Tibial artery (tissue), 4 donors: ENCODE measurements around the gene OPHN1.

Source experiments
- DNase-seq, 2 donors: peaks; one replicate each; pipeline ENCODE4 v3.0.0-alpha.2; 2019
- H3K27ac ChIP-seq, 2 donors: fragments of 200-600 bp; sonication (generic) in 1 of 2; 1 replicate in 1 of 2; 2 replicates in 1 of 2; pipeline ENCODE4 v1.5.1; 2018 to 2019; ENCODE audit warnings: mild to moderate bottlenecking in 1 of 2
- H3K27me3 ChIP-seq, 2 donors: fragments of 200-600 bp; sonication (generic) in 1 of 2; one replicate each; pipeline versions ENCODE4 v1.5.1 to v1.6.0; 2016 to 2019
- H3K36me3 ChIP-seq, 3 donors: fragments of 200-600 bp; sonication (generic) in 2 of 3; one replicate each; pipeline ENCODE4 v1.5.1; 2016 to 2019; ENCODE audit warnings: mild to moderate bottlenecking in 2 of 3
- H3K4me1 ChIP-seq, 4 donors: fragments of 200-600 bp; sonication (generic) in 2 of 4; 1 replicate in 3 of 4; 2 replicates in 1 of 4; pipeline ENCODE4 v1.5.1; 2016 to 2019
- H3K4me3 ChIP-seq, 2 donors: fragments of 200-600 bp; sonication (generic) in 1 of 2; 1 replicate in 1 of 2; 2 replicates in 1 of 2; pipeline ENCODE4 v1.5.1; 2018 to 2019; ENCODE audit warnings: mild to moderate bottlenecking in 2 of 2
- H3K9me3 ChIP-seq, 3 donors: fragments of 200-600 bp; sonication (generic) in 1 of 3; one replicate each; pipeline ENCODE4 v1.5.1; 2016 to 2019
- intact Hi-C: fragments of 100-400 bp; cut with DNase I; formaldehyde crosslinking; loops from one replicate; pipeline ENCODE4 v1.15.0; 2023; ENCODE audit warnings: low total_unique reads
- TF ChIP-seq, protein P1 (sequence below), 2 experiments: fragments of 200-600 bp in 1 of 2; fragments of 450-650 bp in 1 of 2; IDR thresholded peaks; one replicate each; pipeline ENCODE4 v1.5.1; 2017 to 2019; ENCODE audit warnings: antibody characterized with exemption in 2 of 2, mild to moderate bottlenecking in 1 of 2, moderate library complexity in 1 of 2

Gene OPHN1

DNA sequence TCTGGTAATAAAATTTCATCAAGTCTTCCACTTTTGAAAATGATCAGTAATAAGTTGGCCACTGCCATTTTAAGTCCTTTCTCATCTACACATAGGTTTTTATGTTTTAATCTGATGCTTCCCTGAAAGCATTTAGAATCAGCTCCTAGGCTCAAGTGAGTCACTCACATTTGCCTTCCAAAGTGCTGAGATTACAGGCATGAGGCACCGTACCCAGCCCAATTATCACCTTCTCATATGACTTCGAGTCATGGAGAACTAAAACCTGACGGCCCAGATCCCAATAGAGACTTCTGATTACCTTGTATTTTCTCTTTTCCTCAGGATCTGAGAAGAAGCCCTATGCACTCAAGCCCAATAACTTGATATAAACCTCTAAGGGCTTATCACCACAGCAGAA is 140.8 kb downstream of the OPHN1 start:
- intact Hi-C loops: no loop called here
- no peak for DNase-seq
- H3K27me3 ChIP-seq: no peaks in the 10 kb centered on the region
- H3K9me3 ChIP-seq: no peaks in the 10 kb centered on the region
- no peaks in the 10 kb centered on the region for H3K36me3 ChIP-seq
- TF ChIP-seq, protein P1, sequence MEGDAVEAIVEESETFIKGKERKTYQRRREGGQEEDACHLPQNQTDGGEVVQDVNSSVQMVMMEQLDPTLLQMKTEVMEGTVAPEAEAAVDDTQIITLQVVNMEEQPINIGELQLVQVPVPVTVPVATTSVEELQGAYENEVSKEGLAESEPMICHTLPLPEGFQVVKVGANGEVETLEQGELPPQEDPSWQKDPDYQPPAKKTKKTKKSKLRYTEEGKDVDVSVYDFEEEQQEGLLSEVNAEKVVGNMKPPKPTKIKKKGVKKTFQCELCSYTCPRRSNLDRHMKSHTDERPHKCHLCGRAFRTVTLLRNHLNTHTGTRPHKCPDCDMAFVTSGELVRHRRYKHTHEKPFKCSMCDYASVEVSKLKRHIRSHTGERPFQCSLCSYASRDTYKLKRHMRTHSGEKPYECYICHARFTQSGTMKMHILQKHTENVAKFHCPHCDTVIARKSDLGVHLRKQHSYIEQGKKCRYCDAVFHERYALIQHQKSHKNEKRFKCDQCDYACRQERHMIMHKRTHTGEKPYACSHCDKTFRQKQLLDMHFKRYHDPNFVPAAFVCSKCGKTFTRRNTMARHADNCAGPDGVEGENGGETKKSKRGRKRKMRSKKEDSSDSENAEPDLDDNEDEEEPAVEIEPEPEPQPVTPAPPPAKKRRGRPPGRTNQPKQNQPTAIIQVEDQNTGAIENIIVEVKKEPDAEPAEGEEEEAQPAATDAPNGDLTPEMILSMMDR (IDR thresholded peaks at IDR 0.05): no peak
- no peaks in the 10 kb centered on the region for H3K4me1 ChIP-seq
- no peak overlapping the region for H3K27ac ChIP-seq
- H3K4me3 ChIP-seq: no peak overlapping the region

DNA sequence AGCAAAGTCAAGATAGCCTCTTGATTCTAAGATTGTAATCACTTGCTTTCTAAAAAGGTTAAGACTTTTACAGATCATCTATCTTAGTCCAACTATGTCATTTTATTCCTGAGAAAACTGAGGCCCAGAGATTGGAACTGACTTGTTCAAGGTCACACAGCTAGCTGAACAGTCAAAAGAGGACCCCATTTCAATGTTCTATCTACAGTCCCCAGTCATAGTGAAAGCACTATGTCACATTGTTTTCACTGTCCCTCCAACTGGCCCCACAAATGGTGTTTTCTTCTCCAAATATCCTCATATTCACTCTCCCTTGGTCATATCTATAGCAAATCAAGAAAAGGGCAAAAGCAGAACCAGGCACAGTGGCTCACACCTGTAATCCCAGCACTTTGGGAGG is 145.2 kb downstream of the OPHN1 start:
- Histone ChIP-seq H3K27ac (no peak overlapping the region), H3K27me3 (no peaks in the 10 kb centered on the region), H3K9me3 (no peaks in the 10 kb centered on the region), H3K36me3 (no peaks in the 10 kb centered on the region), H3K4me1 (no peaks in the 10 kb centered on the region), H3K4me3 (no peak overlapping the region)
- no peak for DNase-seq
- TF ChIP-seq, protein P1 (IDR thresholded peaks at IDR 0.05): no peak
- intact Hi-C loops: no loop called here

DNA sequence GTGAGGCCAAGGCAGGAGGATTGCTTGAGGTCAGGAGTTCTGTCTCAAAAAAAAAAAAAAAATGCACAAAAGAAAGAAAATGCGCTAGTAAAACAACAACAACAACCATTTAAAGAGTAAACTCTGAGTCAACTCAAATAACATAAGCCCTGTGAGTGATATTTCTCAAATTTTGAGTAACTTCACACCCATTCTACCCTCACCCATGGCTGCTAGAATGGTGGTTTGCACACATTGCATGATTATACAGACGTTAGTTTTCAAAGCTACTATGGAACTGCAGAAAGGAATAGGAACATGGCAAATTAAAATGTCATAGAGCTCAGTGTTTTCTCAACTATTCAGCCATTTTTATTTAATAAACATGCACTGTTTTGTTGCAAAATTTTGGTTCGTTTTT is 145.9 kb downstream of the OPHN1 start:
- no peaks in the 10 kb centered on the region for H3K27me3 ChIP-seq
- intact Hi-C loops: no loop called here
- H3K27ac ChIP-seq: no peak overlapping the region
- no peaks in the 10 kb centered on the region for H3K9me3 ChIP-seq
- H3K36me3 ChIP-seq: no peaks in the 10 kb centered on the region
- TF ChIP-seq, protein P1 (IDR thresholded peaks at IDR 0.05): no peak
- DNase-seq: no peak
- no peak overlapping the region for H3K4me3 ChIP-seq
- H3K4me1 ChIP-seq: no peaks in the 10 kb centered on the region

DNA sequence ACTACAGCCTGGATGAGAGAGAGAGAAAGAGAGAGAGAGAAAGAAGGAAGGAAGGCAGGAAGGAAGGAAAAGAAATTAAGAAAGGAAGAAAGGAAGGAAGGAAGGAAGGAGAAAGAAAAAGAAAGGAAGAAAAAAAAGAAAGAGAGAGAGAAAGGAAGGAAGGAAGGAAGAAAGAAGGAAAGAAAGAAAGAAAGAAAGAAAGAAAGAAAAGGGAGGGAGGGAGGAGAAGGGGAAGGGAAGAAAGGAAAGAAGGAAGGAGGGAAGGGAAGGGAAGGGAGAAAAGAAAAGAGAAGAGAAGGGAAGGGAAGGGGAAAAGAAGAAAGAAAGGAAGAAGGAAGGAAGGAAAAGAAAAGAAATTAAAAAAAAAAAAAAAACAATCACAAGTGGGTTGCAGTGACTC is 146.3 kb downstream of the OPHN1 start:
- no peak for DNase-seq
- intact Hi-C loops: no loop called here
- H3K4me1 ChIP-seq: no peaks in the 10 kb centered on the region
- no peaks in the 10 kb centered on the region for H3K36me3 ChIP-seq
- H3K9me3 ChIP-seq: no peaks in the 10 kb centered on the region
- TF ChIP-seq, protein P1 (IDR thresholded peaks at IDR 0.05): no peak
- no peak overlapping the region for H3K27ac ChIP-seq
- H3K4me3 ChIP-seq: no peak overlapping the region
- H3K27me3 ChIP-seq: no peaks in the 10 kb centered on the region

DNA sequence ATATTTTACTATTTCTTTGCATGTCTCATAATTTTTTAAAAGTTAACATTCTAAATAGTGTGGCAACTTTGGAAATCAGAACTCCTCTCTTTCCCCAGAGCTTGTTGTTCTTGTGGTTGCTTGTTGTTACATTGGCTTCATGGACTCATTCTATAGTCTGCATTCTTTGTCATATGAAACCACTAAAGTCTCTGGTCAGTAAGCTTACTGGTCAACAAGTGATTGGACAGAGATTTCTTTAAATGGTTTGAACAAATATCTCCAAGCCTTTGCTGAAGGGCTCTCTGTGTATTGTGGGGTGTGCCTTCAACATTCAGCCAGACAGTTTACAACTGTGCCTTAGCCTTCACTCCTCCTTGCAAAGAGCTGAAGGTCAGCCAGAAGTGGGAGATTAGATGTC is 147.2 kb downstream of the OPHN1 start:
- TF ChIP-seq, protein P1 (IDR thresholded peaks at IDR 0.05): no peak
- DNase-seq: no peak
- H3K27ac ChIP-seq: no peak overlapping the region
- intact Hi-C loops: no loop called here
- H3K4me3 ChIP-seq: no peak overlapping the region
- H3K9me3 ChIP-seq: no peaks in the 10 kb centered on the region
- no peaks in the 10 kb centered on the region for H3K27me3 ChIP-seq
- H3K4me1 ChIP-seq: no peaks in the 10 kb centered on the region
- no peaks in the 10 kb centered on the region for H3K36me3 ChIP-seq

DNA sequence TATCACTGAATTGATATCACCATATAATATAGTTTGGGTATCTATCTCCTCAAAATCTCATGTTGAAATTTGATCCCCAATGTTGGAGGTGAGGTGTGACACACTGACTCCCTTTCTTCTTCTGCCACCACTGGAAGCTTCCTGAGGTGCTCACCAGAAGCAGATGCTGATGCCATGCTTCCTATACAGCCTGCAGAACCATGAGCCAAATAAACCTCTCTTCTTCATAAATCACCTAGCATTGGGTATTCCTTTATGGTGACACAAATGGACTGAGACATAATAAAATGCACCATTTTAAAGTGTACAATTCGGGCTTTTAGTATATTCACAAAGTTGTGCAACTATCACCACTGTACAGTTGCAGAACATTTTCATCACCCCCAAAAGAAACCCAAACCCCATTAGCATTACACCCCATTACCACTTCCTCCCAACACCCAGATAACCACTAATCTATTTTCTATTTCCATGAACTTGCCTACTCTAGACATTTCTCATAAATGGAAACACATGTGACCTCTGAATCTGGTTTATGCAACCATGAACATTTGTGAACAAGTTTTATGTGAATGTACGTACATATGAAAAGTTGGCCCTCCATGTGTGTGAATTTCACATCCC is 148.9 kb downstream of the OPHN1 start:
- Histone ChIP-seq H3K4me1 (no peaks in the 10 kb centered on the region), H3K36me3 (no peaks in the 10 kb centered on the region), H3K27me3 (no peaks in the 10 kb centered on the region), H3K27ac (no peak overlapping the region), H3K9me3 (no peaks in the 10 kb centered on the region), H3K4me3 (no peak overlapping the region)
- TF ChIP-seq, protein P1 (IDR thresholded peaks at IDR 0.05): no peak
- DNase-seq: no peak
- intact Hi-C loops: no loop called here
